H1 (cell line): ENCODE data around the gene NELFE. TPM values are rescaled to one million over a fixed set of nuclear protein-coding genes. Genes with fewer than 3 reads are reported as not detected.

Experiments
- CTCF ChIA-PET: fragments of 300-600 bp; sonication (Branson Sonifier 250); formaldehyde crosslinking; loops from one replicate; lab custom pipeline; 2021; ENCODE audit not compliant: partially characterized antibody; lab: Charles Lee
- POLR2A ChIA-PET: fragments of 300-600 bp; sonication (Branson Sonifier 250); formaldehyde crosslinking; loops from one replicate; lab custom pipeline; 2021; ENCODE audit warnings: inconsistent platforms; ENCODE audit not compliant: partially characterized antibody; lab: Charles Lee
- DNase-seq, 2 experiments: peaks; one replicate each; pipeline versions ENCODE4 v3.0.0 to v3.0.0-alpha.2; 2010 to 2022; ENCODE audit warnings: low spot score in 2 of 2, low read depth in 1 of 2, mixed read lengths in 1 of 2
- FAIRE-seq: peaks from 2 replicates; lab custom pipeline; 2011; peaks lifted over from hg19 to GRCh38; lab: Jason Lieb, UNC
- H2AFZ ChIP-seq: 2 replicates; pipeline ENCODE4 v1.8.1; 2012; ENCODE audit warnings: low read length, inconsistent platforms
- H2AK5ac ChIP-seq: 2 replicates; pipeline ENCODE4 v1.6.1; 2013; ENCODE audit warnings: low read depth, low read length
- H2BK120ac ChIP-seq: replicated peaks from 2 replicates; pipeline ENCODE3; 2013; ENCODE audit warnings: low read depth, low read length, inconsistent platforms
- H2BK12ac ChIP-seq: 2 replicates; pipeline ENCODE4 v1.6.1; 2013; ENCODE audit warnings: low read depth, low read length
- H2BK15ac ChIP-seq: 2 replicates; pipeline ENCODE4 v1.6.1; 2013; ENCODE audit warnings: low read length
- H2BK20ac ChIP-seq: 2 replicates; pipeline ENCODE4 v1.6.1; 2013; ENCODE audit warnings: low read length
- H2BK5ac ChIP-seq: 2 replicates; pipeline ENCODE4 v1.6.1; 2013; ENCODE audit warnings: low read depth, low read length
- H3K14ac ChIP-seq: 2 replicates; pipeline ENCODE4 v1.6.1; 2013; ENCODE audit warnings: inconsistent platforms; ENCODE audit not compliant: insufficient read length
- H3K18ac ChIP-seq: 2 replicates; pipeline ENCODE4 v1.6.1; 2013; ENCODE audit warnings: low read length; ENCODE audit errors: extremely low read depth
- H3K23ac ChIP-seq: 2 replicates; pipeline ENCODE4 v1.6.1; 2013; ENCODE audit warnings: inconsistent platforms; ENCODE audit not compliant: insufficient read length
- H3K23me2 ChIP-seq: 2 replicates; pipeline ENCODE4 v1.6.1; 2013; ENCODE audit warnings: low read depth, low read length
- H3K27ac ChIP-seq: 2 replicates; pipeline ENCODE4 v1.6.1; 2011; ENCODE audit warnings: low read depth, low read length, inconsistent platforms
- H3K27me3 ChIP-seq, 4 experiments: replicated peaks in 1 of 4; 1 replicate in 1 of 4; 2 replicates in 3 of 4; pipeline versions ENCODE4 v1.6.1 to v1.8.1; 2011 to 2013; ENCODE audit warnings: low read length in 3 of 4, mild to moderate bottlenecking in 3 of 4, inconsistent platforms in 2 of 4, mixed read lengths in 2 of 4, moderate library complexity in 1 of 4; ENCODE audit not compliant: control insufficient read depth in 3 of 4, insufficient read depth in 3 of 4; ENCODE audit errors: extremely low read depth in 1 of 4
- H3K36me3 ChIP-seq, 4 experiments: 2 replicates each; pipeline versions ENCODE4 v1.6.1 to v1.8.1; 2011 to 2013; ENCODE audit warnings: mild to moderate bottlenecking in 4 of 4, low read length in 3 of 4, moderate library complexity in 2 of 4, control low read depth in 1 of 4, inconsistent platforms in 1 of 4; ENCODE audit not compliant: insufficient read depth in 4 of 4, control insufficient read depth in 2 of 4
- H3K4ac ChIP-seq: replicated peaks from 2 replicates; pipeline ENCODE3; 2013; ENCODE audit warnings: low read length, low read depth, mixed read lengths, inconsistent platforms; ENCODE audit not compliant: insufficient read length
- H3K4me1 ChIP-seq, 4 experiments: replicated peaks in 1 of 4; 1 replicate in 1 of 4; 2 replicates in 3 of 4; pipeline versions ENCODE4 v1.6.1 to v1.8.1; 2011 to 2013; ENCODE audit warnings: low read length in 3 of 4, inconsistent platforms in 2 of 4, mixed read lengths in 1 of 4; ENCODE audit not compliant: insufficient read depth in 4 of 4, control insufficient read depth in 3 of 4
- H3K4me2 ChIP-seq, 2 experiments: 2 replicates each; pipeline versions ENCODE4 v1.6.1 to v1.8.1; 2011 to 2013; ENCODE audit warnings: low read depth in 2 of 2, low read length in 2 of 2, control low read depth in 1 of 2, inconsistent platforms in 1 of 2, mild to moderate bottlenecking in 1 of 2; ENCODE audit not compliant: insufficient read depth in 1 of 2
- H3K4me3 ChIP-seq, 4 experiments: fragments of 200-600, 300-600 bp in 1 of 4; sonication (generic), shearing (Covaris generic), sonication (Bioruptor Twin) in 1 of 4; 2 replicates each; pipeline versions ENCODE4 v1.5.1 to v1.8.1; 2011 to 2016; ENCODE audit warnings: low read length in 4 of 4, low read depth in 3 of 4, control low read depth in 2 of 4, inconsistent platforms in 2 of 4, mild to moderate bottlenecking in 2 of 4, mixed read lengths in 1 of 4, moderate library complexity in 1 of 4; ENCODE audit not compliant: insufficient read depth in 2 of 4; ENCODE audit errors: extremely low read depth in 1 of 4
- H3K56ac ChIP-seq: replicated peaks from 2 replicates; pipeline ENCODE3; 2013; ENCODE audit warnings: low read depth, mild to moderate bottlenecking, mixed read lengths, low read length, inconsistent platforms; ENCODE audit not compliant: insufficient read length
- H3K79me1 ChIP-seq: 2 replicates; pipeline ENCODE4 v1.6.1; 2013; ENCODE audit warnings: low read depth, low read length, control low read depth
- H3K79me2 ChIP-seq, 2 experiments: 2 replicates each; pipeline versions ENCODE4 v1.6.1 to v1.8.1; 2012 to 2013; ENCODE audit warnings: low read length in 2 of 2, mild to moderate bottlenecking in 2 of 2, inconsistent platforms in 1 of 2; ENCODE audit not compliant: insufficient read depth in 2 of 2, control insufficient read depth in 1 of 2
- H3K9ac ChIP-seq, 4 experiments: replicated peaks in 1 of 4; 1 replicate in 1 of 4; 2 replicates in 3 of 4; pipeline versions ENCODE4 v1.6.1 to v1.8.1; 2011 to 2013; ENCODE audit warnings: low read depth in 3 of 4, low read length in 3 of 4, control low read depth in 2 of 4, mild to moderate bottlenecking in 2 of 4, moderate library complexity in 2 of 4, inconsistent platforms in 1 of 4; ENCODE audit errors: extremely low read depth in 1 of 4
- H3K9me3 ChIP-seq, 2 experiments: 2 replicates each; pipeline versions ENCODE4 v1.6.1 to v1.8.1; 2012 to 2013; ENCODE audit warnings: mild to moderate bottlenecking in 2 of 2, moderate library complexity in 2 of 2, control low read depth in 1 of 2, inconsistent platforms in 1 of 2, low read depth in 1 of 2, low read length in 1 of 2, mixed read lengths in 1 of 2; ENCODE audit not compliant: insufficient read depth in 2 of 2
- H4K20me1 ChIP-seq, 2 experiments: replicated peaks in 1 of 2; 2 replicates each; pipeline versions ENCODE3 to v1.8.1; 2011 to 2013; ENCODE audit warnings: inconsistent platforms in 2 of 2, low read length in 2 of 2, mild to moderate bottlenecking in 1 of 2; ENCODE audit not compliant: insufficient read depth in 2 of 2, control insufficient read depth in 1 of 2
- H4K5ac ChIP-seq: 2 replicates; pipeline ENCODE4 v1.6.1; 2013; ENCODE audit warnings: low read length, low read depth, mixed read lengths, inconsistent platforms; ENCODE audit not compliant: insufficient read length
- H4K8ac ChIP-seq: 2 replicates; pipeline ENCODE4 v1.8.0; 2013; ENCODE audit warnings: mild to moderate bottlenecking, moderate library complexity, low read length, inconsistent platforms; ENCODE audit not compliant: insufficient read depth; ENCODE audit errors: extremely low read depth
- H4K91ac ChIP-seq: replicated peaks from 2 replicates; pipeline ENCODE3; 2013; ENCODE audit warnings: low read length, mixed read lengths, inconsistent platforms; ENCODE audit not compliant: insufficient read length
- CEBPB ChIP-seq: IDR thresholded peaks from 2 replicates; pipeline ENCODE4 v1.6.1; 2012; ENCODE audit warnings: low read depth, low read length
- SP1 ChIP-seq: IDR thresholded peaks from 2 replicates; pipeline ENCODE4 v1.6.1; 2011; ENCODE audit warnings: low read depth, low read length
- SUZ12 ChIP-seq: fragments of 200-600 bp; sonication (generic); IDR thresholded peaks from 2 replicates; pipeline ENCODE4 v1.6.1; 2012; ENCODE audit warnings: mild to moderate bottlenecking, inconsistent platforms, low read length, moderate library complexity, mixed read lengths
- TAF7 ChIP-seq: optimal IDR thresholded peaks from 2 replicates; pipeline ENCODE3; 2011; ENCODE audit warnings: low read depth, mild to moderate bottlenecking, inconsistent platforms, low read length, moderate library complexity, borderline replicate concordance
- WGBS, 2 experiments: shearing (Covaris generic) in 1 of 2; methylation state at CpG; one replicate each; pipeline versions ENCODE4 v1.1.6 to v1.1.7; 2013 to 2015; ENCODE audit warnings: low lambda C conversion rate in 2 of 2, mixed read lengths in 2 of 2, inconsistent platforms in 1 of 2, low coverage in 1 of 2, missing lambda C conversion rate in 1 of 2; ENCODE audit not compliant: insufficient replicate concordance in 2 of 2, insufficient coverage in 1 of 2, insufficient read length in 1 of 2; ENCODE audit errors: extremely low coverage in 1 of 2, missing lambda C conversion rate in 1 of 2; 5-methylcytosine and 5-hydroxymethylcytosine counted together
- polyA plus RNA-seq, 7 experiments: library from polyadenylated mRNA; depleted of rRNA in 3 of 7; stranded (reverse) in 5 of 7; unstranded in 2 of 7; fragments of >200 nt in 5 of 7; fragments of 200-250 nt in 2 of 7; gene quantifications; 1 replicate in 5 of 7; 2 replicates in 1 of 7; 4 replicates in 1 of 7; pipeline versions ENCODE4 v1.2.1 to v1.2.3, GENCODE V29; 2011 to 2013; ENCODE audit warnings: missing spikeins in 2 of 7, mixed read lengths in 2 of 7
- total RNA-seq: library from RNA; stranded (reverse); fragmentation: NEBNext Ultra II Directional; extraction: Animal tissue kit (Norgen Biotek cat#: 25700); gene quantifications from 2 replicates; pipeline ENCODE4 v1.2.1, GENCODE V29; 2021

Gene NELFE
- total and polyA plus RNA-seq, 2 of the 8 experiments (the other 6 are each of a cell fraction or from before 2014, with no cell fraction given) = 49.2 to 71.5 TPM

DNA sequence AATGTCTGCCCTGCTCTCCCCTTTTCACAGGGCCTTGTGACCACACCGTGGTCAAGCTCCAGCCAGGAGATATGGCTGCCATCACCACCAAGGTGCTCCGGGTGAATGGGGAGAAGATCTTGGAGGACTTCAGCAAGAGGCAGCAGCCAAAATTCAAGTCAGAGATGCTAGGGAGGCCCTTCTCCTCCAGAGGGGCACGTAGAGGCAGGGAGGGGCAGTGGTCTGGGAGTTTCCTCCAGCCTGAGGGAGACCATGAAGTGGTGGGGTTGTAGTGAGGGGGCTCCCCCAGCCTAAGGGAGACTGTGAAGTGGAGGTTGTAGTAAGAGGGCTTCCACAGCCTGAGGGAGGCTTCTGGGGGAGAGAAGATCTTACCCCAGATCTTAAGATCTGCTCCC lies 9.2 kb upstream of the NELFE start:
- Histone ChIP-seq H4K8ac (no peak overlapping the region), H4K91ac (no peak overlapping the region), H3K79me1 (peaks cover 4% of the 10 kb centered on the region; the same call in 1 of the 2 replicates), H2BK20ac (no peak overlapping the region), H2BK12ac (no peak overlapping the region), H3K27me3 (no peaks in the 10 kb centered on the region; a peak in 1 of 7 replicates), H2AK5ac (no peak overlapping the region), H3K36me3 (peaks cover 13 to 51% (median 41%) of the 10 kb centered on the region in 4 experiments), H3K14ac (no peak overlapping the region), H2BK5ac (no peak overlapping the region), H2BK15ac (no peak overlapping the region), H3K23me2 (peaks cover 11% of the 10 kb centered on the region), H3K9me3 (no peaks in the 10 kb centered on the region), H3K27ac (no peak overlapping the region), H3K56ac (no peak overlapping the region), H3K4me2 (no peak overlapping the region), H2BK120ac (no peak overlapping the region), H3K23ac (no peak overlapping the region), H4K5ac (no peak overlapping the region), H4K20me1 (peaks cover 0 to 3% of the 10 kb centered on the region in 2 experiments), H3K4me1 (peaks cover 0 to 6% (median 3%) of the 10 kb centered on the region in 4 experiments; a peak in 4 of 7 replicates), H3K18ac (no peak overlapping the region), H2AFZ (no peak overlapping the region), H3K79me2 (peaks cover 0 to 2% of the 10 kb centered on the region in 2 experiments; a peak in 1 of 4 replicates), H3K9ac (no peak overlapping the region), H3K4ac (no peak overlapping the region), H3K4me3 (no peak overlapping the region)
- POLR2A ChIA-PET = interaction anchor here (0.6 to 15.3 kb wide), 2 partner anchors 12 to 13 kb away, joined by 3 to 279 read pairs; partner anchors contain the start of genes NELFE and SKIC2
- CTCF ChIA-PET = interaction anchor here (10.2 kb wide), 1 partner anchor 16 kb away, joined by 84 read pairs; no protein-coding TSS in a partner anchor
- no peak for DNase-seq
- TF ChIP-seq SUZ12 = no peak
- TF ChIP-seq TAF7 = no peak
- no peak for TF ChIP-seq CEBPB
- no peak for TF ChIP-seq SP1
- WGBS, 2 experiments = 94% methylated on average over 3 of the region's 3 CpGs; no CpG with 5 or more reads in 1 of the 2 experiments
- FAIRE-seq = no peak
